Gastroesophageal sphincter (tissue), 4 donors: Measurements from ENCODE around the gene RBM22. TPM values are rescaled to one million over a fixed set of nuclear protein-coding genes. Genes with fewer than 3 reads are reported as not detected.

Experiments
- ATAC-seq: fragments of 150-250 bp; one replicate; pipeline ENCODE4 v1.9.1; 2016; ENCODE audit warnings: mild to moderate bottlenecking, moderate library complexity
- H3K27ac ChIP-seq, 4 donors: fragments of 200-600 bp; sonication (generic) in 3 of 4; 1 replicate in 3 of 4; 2 replicates in 1 of 4; pipeline ENCODE4 v1.5.1; 2016 to 2019
- H3K27me3 ChIP-seq: fragments of 200-600 bp; sonication (generic); one replicate; pipeline ENCODE4 v1.5.1; 2019
- H3K36me3 ChIP-seq, 2 donors: fragments of 200-600 bp; sonication (generic); one replicate each; pipeline ENCODE4 v1.5.1; 2019; ENCODE audit warnings: control low read depth in 1 of 2
- H3K4me1 ChIP-seq, 3 donors: fragments of 200-600 bp; sonication (generic); 1 replicate in 2 of 3; 2 replicates in 1 of 3; pipeline ENCODE4 v1.5.1; 2016 to 2019; ENCODE audit warnings: control low read depth in 2 of 3
- H3K4me3 ChIP-seq, 2 donors: fragments of 200-600 bp; sonication (generic); one replicate each; pipeline ENCODE4 v1.5.1; 2019; ENCODE audit warnings: mild to moderate bottlenecking in 1 of 2, moderate library complexity in 1 of 2
- H3K9me3 ChIP-seq, 3 donors: fragments of 200-600 bp; sonication (generic); one replicate each; pipeline ENCODE4 v1.5.1; 2017 to 2019; ENCODE audit warnings: control low read depth in 2 of 3
- EP300 ChIP-seq: sonication (generic); formaldehyde crosslinking; IDR thresholded peaks from one replicate; pipeline ENCODE4 v1.6.1; 2017; ENCODE audit warnings: antibody characterized with exemption, mild to moderate bottlenecking
- POLR2A ChIP-seq, 2 donors: fragments of 450-650 bp; IDR thresholded peaks; one replicate each; pipeline ENCODE4 v1.6.1; 2017; ENCODE audit warnings: antibody characterized with exemption in 2 of 2, mild to moderate bottlenecking in 2 of 2, moderate library complexity in 1 of 2
- POLR2AphosphoS5 ChIP-seq: sonication (generic); formaldehyde crosslinking; IDR thresholded peaks from one replicate; pipeline ENCODE4 v1.6.1; 2017; ENCODE audit warnings: antibody characterized with exemption
- WGBS, 2 donors: methylation state at CpG; one replicate each; pipeline ENCODE4 v1.1.5; 2018; ENCODE audit warnings: low coverage in 1 of 2; 5-methylcytosine and 5-hydroxymethylcytosine counted together
- total RNA-seq, 4 donors: library from RNA; depleted of rRNA; stranded (reverse); fragments of >200 nt; gene quantifications; one replicate each; pipeline ENCODE4 v1.1.0, GENCODE V29; 2016
- TF ChIP-seq, protein P1 (sequence below), 4 experiments: fragments of 200-600 bp in 2 of 4; fragments of 450-650 bp in 2 of 4; sonication (generic) in 1 of 4; IDR thresholded peaks; one replicate each; pipeline ENCODE4 v1.5.1; 2017 to 2019; ENCODE audit warnings: antibody characterized with exemption in 4 of 4, mild to moderate bottlenecking in 2 of 4, moderate library complexity in 2 of 4

Gene RBM22
- total RNA-seq, 4 donors from 2014 or later: 24.3 to 37.2 (median 32.4) TPM

DNA sequence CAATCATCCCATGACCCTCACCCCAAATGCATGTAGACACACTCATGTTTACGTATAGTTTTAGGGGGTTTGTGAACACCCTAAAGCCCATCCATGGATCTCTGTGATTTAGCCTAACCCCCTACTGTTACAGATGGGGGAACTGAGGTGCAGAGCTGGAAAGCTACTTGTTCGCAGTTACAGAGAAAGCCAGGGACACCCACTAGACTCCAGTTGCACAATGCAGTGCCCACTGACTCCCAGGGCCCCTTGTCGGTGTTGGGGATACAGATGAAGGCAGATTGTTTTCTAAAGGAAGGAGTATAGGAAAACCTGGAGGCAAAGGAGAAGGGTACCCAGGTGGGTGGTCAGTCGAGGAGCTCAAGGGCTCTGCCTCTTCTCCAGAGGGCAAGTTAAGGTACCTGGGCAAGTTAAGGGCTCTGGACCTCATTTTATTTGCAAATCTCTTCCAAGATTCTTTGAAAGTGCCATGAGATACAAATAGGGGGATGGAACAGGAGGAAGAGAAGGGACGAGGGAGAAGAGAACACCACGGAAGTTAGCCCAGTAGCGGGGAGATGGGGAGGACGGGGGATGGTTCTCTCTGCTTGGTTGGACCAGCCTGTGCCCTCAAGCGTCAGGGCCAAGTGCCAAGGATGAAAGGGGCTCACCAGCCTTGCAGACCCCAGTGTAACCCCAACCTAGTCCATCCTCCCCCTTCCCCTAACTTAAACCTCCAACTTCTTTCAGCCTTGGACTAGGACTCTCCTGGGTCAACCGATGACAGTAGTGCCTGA, 38.9 kb downstream of the RBM22 start:
- no peak overlapping the region for H3K27ac ChIP-seq
- H3K4me1 ChIP-seq: peaks cover 0 to 43% (median 15%) of the 10 kb centered on the region in 3 donors
- H3K9me3 ChIP-seq: no peaks in the 10 kb centered on the region
- no peaks in the 10 kb centered on the region for H3K36me3 ChIP-seq
- 84 to 85% methylated on average over 4 to 7 of the region's 10 CpGs for WGBS, 2 donors
- no peak for ATAC-seq
- TF ChIP-seq POLR2A (IDR thresholded peaks at IDR 0.05) (no peak), EP300 (no peak), POLR2AphosphoS5 (no peak)
- TF ChIP-seq, protein P1, sequence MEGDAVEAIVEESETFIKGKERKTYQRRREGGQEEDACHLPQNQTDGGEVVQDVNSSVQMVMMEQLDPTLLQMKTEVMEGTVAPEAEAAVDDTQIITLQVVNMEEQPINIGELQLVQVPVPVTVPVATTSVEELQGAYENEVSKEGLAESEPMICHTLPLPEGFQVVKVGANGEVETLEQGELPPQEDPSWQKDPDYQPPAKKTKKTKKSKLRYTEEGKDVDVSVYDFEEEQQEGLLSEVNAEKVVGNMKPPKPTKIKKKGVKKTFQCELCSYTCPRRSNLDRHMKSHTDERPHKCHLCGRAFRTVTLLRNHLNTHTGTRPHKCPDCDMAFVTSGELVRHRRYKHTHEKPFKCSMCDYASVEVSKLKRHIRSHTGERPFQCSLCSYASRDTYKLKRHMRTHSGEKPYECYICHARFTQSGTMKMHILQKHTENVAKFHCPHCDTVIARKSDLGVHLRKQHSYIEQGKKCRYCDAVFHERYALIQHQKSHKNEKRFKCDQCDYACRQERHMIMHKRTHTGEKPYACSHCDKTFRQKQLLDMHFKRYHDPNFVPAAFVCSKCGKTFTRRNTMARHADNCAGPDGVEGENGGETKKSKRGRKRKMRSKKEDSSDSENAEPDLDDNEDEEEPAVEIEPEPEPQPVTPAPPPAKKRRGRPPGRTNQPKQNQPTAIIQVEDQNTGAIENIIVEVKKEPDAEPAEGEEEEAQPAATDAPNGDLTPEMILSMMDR (IDR thresholded peaks at IDR 0.05): no peak
- no peaks in the 10 kb centered on the region for H3K27me3 ChIP-seq
- H3K4me3 ChIP-seq: no peak overlapping the region

DNA sequence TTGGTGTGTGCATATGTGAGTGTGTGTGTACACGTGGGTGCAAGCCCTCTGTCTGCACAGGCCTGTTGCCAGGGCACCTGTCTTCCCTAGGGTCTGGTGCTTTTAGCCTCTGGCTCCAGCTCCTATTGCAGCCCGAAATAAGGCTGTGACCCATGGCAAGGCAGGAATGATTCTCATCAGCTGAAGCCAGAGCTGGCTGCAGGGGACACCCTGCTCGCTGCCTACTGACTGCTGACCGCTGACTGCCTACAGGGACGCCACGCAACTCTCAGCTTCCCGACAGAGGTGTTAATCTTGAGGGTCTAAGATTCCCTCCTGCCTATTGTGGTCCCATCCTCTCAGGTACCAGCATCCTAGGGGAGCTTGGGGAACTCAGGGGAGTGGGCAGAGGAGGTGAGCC, 39.8 kb downstream of the RBM22 start, which contains the start of gene MYOZ3:
TSS of gene MYOZ3 (plus strand) at position 166 of the 400 bp plus-strand sequence. CDS start 1,691 bp downstream, outside the sequence.
- ATAC-seq: no peak
- Histone ChIP-seq H3K27ac (peak within 1 kb of the TSS in 3 of 4 donors; percentile 33 to 58 (median 57)), H3K4me1 (peaks cover 0 to 52% (median 21%) of the 10 kb centered on the region in 3 donors), H3K4me3 (no peak within 1 kb of the TSS), H3K9me3 (no peaks in the 10 kb centered on the region), H3K27me3 (no peaks in the 10 kb centered on the region), H3K36me3 (no peaks in the 10 kb centered on the region)
- 43% methylated on average over 1 of the region's 7 CpGs; no CpG with 5 or more reads in 1 of the 2 donors for WGBS, 2 donors
- TF ChIP-seq POLR2A (IDR thresholded peaks at IDR 0.05) (no peak), POLR2AphosphoS5 (no peak), EP300 (no peak)
- TF ChIP-seq, protein P1 (IDR thresholded peaks at IDR 0.05): no peak

DNA sequence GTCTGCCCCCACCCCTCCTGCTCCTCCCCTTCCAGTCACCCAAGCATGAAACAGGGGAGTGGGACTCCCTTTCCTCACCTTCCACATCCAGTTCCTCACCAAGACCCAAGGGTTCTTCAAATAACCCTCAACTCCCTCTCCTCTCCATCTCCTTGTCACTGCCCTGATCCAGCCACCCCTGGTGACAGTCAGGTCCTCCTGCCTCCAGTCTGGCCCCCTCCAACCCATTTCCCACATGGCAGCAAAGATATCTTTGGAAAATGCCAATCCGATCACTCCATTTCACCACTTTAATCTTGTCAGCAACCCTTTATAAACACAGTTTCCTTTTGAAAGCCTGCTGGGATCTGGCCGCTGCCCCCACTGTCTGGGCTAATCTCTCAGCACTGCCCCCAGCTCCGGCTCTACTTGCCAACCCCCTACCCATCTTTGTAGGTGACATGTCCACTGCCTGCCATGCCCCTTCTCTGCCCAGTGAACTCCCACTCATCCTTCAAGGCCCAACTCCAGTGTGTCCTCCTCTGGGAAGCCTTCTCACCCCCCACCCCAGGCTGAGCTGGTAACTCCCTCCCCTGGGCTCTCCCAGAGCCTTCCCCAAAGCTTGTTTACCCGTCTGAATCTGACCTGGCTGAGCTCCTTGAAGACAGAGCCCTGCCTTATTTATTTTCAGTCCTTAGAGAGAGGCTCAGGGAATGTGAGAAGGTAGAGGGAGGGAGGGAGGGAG, 40.6 kb downstream of the RBM22 start:
- TF ChIP-seq POLR2AphosphoS5 (no peak), POLR2A (IDR thresholded peaks at IDR 0.05) (no peak), EP300 (no peak)
- TF ChIP-seq, protein P1 (IDR thresholded peaks at IDR 0.05): no peak
- peak overlapping the region in 3 of 4 donors; percentile 33 to 58 (median 57) for H3K27ac ChIP-seq
- 63 to 66% methylated on average over 1 to 3 of the region's 4 CpGs for WGBS, 2 donors
- H3K9me3 ChIP-seq: no peaks in the 10 kb centered on the region
- H3K4me3 ChIP-seq: no peak overlapping the region
- H3K36me3 ChIP-seq: no peaks in the 10 kb centered on the region
- H3K27me3 ChIP-seq: no peaks in the 10 kb centered on the region
- no peak for ATAC-seq
- peaks cover 0 to 60% (median 23%) of the 10 kb centered on the region in 3 donors for H3K4me1 ChIP-seq

DNA sequence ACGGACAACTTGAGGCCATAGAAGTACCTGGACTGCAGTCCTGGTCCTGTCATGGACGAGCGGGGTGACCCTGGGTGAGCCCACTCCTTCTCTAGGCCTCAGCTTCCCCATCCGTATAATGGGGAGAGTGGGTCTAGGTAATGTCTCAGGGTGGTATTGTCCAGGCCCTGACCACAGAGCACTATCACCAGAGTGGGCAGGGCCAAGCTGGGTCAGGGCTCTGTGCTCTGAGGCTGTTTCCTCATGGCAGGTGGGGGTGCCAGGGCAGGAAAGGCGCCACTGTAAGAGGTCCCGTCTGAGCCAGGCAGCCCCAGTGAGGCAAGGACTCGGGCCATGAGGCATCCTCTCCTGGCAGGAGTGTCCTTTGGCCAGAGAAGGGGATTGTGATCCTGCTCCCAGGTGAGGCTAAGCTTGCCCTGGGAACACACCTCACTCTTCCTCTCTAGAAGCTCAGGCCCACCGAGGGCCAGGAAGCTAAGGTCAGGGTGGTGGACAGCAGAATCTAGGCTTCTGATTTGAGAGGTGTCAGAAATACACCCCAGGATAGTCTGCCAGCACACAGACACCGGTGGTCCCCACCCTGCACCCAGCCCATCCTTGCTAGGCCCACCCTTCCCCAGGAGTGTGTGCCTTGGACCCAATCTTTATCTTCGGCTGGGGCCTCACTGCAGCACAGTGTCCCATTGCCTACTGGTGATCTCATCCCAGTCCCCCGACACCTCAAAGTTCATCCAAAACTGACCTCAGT, 41.3 kb downstream of the RBM22 start:
- WGBS, 2 donors: 79% methylated on average over 3 of the region's 11 CpGs; no CpG with 5 or more reads in 1 of the 2 donors
- no peak overlapping the region for H3K4me3 ChIP-seq
- TF ChIP-seq, protein P1 (IDR thresholded peaks at IDR 0.05): no peak
- TF ChIP-seq EP300: no peak
- no peak for TF ChIP-seq POLR2A (IDR thresholded peaks at IDR 0.05)
- no peak for TF ChIP-seq POLR2AphosphoS5
- ATAC-seq: no peak
- H3K27me3 ChIP-seq: no peaks in the 10 kb centered on the region
- H3K36me3 ChIP-seq: no peaks in the 10 kb centered on the region
- H3K27ac ChIP-seq: peak overlapping the region in 2 of 4 donors; percentile 41 to 58
- H3K9me3 ChIP-seq: no peaks in the 10 kb centered on the region
- H3K4me1 ChIP-seq: peaks cover 0 to 62% (median 23%) of the 10 kb centered on the region in 3 donors
